HG03108 (cell line): ENCODE results near the gene VTI1A.

ENCODE experiments used
- ATAC-seq: cut with Tn5 transposase; IDR thresholded peaks from one replicate; pipeline ENCODE4 v1.9.1; 2021; ENCODE audit warnings: moderate library complexity; ENCODE audit not compliant: unreplicated experiment

The VTI1A gene

GRCh38 chr10:112821663-112822062 lies 374.6 kb downstream of the VTI1A start:
- no peak for ATAC-seq

- no peak for ATAC-seq
Observed at GRCh38 chr10:112823007-112823406, 376.0 kb downstream of the VTI1A start.

DNA sequence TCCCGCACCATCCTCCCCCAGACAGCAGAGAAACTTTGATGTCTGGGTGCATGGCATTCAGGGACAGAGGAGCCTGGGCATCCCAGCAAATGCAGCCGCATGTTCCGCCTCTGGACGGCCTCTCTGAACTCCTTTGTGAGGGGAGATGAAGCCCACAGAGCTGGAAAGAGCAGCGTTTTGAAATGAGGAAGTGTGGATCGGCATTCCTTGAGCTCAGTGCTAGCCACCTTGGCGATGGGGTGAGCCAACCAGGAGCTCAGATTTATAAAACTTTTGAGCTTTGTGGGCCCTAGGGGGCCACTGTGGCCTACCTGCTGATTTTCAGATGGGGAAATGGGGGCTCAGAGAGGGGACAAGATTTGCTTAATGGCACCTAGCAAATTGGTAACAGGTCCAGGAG lies 376.6 kb downstream of the VTI1A start:
- no peak for ATAC-seq

DNA sequence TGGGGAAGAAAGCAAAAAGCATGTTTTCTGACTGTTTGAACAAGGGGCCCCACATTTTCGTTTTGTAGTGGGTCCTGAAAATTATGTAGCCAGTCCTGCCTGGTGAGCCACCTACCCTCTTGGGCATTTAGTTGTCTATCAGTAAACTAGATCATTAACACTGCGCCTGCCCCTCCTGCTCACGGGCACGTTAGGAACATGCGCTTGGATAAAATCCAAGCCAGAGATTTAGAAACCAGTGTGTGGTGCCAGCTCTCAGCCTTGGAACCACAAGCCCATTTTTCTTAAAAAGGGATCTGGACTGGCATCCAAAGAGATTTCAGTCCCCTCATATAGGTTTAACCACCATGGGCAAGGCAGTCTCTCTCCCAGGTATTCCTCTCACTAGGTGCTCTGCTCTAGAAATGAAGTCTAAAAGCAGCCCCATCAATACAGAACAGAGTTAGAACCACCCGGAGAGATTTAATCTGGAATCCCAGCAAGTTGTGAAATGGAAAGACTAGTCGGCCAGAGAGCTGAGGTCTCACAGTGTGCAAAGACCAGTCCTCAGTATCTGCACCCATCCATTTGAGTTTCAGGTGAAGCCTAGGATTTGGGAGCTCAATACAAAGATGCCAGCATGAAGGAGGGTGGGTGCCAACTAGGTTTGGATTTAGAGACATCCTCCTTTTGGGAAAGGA lies 379.1 kb downstream of the VTI1A start:
- ATAC-seq: no peak

- no peak for ATAC-seq
Observed at GRCh38 chr10:112827086-112827485, 380.1 kb downstream of the VTI1A start.

- ATAC-seq: no peak
Observed at GRCh38 chr10:112827951-112828350, 380.9 kb downstream of the VTI1A start.

- no peak for ATAC-seq
Observed at GRCh38 chr10:112831859-112832258, 384.8 kb downstream of the VTI1A start.

GRCh38 chr10:112832361-112832878 lies 385.4 kb downstream of the VTI1A start:
- ATAC-seq: no peak

GRCh38 chr10:112832959-112833358 lies 385.9 kb downstream of the VTI1A start:
- ATAC-seq: no peak

DNA sequence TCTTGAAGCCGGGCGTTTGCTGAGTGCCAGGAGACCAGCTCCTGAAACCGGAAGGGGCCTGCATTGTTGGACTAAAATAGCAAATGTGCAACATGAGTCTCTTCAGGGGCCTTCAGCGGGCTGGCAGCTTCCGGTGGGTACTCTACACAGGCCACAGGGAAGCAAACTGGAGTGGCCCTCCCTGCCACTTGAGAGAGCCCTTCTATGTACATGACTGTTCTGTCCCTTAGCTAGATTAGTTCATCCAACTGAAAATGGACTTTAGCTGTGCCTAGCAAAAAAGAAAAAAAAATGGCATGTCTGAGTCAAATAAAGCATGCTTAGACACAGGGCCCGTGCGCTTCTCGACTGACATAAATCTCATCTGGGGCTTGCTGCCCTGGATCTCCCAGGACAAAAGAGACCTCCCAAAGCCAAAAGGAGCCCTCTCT lies 387.8 kb downstream of the VTI1A start:
- ATAC-seq: no peak

GRCh38 chr10:112835217-112835715 lies 388.3 kb downstream of the VTI1A start:
- ATAC-seq: no peak

- ATAC-seq: no peak
Observed at GRCh38 chr10:112835944-112836451, 389.0 kb downstream of the VTI1A start.

DNA sequence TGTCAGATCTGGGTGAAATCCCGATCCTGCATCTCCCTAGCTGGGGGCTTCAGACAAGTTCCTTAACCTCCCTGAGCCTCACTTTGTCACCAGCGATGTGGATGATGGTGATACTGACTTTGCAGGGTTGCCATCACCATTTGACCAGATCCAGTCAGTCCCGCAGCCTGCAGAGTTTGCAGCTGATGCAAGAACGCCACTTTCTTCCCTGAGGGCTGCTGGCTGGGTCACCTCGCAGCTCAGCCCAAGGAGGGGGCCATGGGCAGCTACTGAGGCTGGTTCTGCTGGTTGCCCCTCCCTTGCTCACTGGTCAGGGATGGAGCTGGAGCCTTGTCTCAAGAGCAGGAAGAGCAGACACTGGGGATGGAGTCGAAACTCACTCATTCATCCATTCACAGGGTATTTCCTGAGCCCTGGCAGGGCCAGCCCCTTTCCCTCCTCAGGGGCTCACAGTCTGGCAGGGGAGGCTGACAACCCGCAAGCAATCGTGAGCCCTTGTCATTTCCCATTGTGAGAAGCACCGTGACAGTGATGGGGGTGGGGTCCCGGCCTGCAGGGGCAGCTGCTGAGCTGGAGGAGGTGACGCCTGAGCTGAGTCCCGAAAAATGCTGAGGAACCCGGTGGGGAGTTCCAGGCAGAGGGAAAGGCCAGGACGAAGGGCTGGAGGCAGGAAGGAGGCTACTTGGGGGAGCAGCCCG lies 391.9 kb downstream of the VTI1A start:
- no peak for ATAC-seq

GRCh38 chr10:112839928-112840654 lies 393.1 kb downstream of the VTI1A start:
- no peak for ATAC-seq

- ATAC-seq: no peak
Observed at GRCh38 chr10:112841549-112841948, 394.5 kb downstream of the VTI1A start.

GRCh38 chr10:112842832-112843360 lies 395.9 kb downstream of the VTI1A start:
- ATAC-seq: peak; percentile 80

DNA sequence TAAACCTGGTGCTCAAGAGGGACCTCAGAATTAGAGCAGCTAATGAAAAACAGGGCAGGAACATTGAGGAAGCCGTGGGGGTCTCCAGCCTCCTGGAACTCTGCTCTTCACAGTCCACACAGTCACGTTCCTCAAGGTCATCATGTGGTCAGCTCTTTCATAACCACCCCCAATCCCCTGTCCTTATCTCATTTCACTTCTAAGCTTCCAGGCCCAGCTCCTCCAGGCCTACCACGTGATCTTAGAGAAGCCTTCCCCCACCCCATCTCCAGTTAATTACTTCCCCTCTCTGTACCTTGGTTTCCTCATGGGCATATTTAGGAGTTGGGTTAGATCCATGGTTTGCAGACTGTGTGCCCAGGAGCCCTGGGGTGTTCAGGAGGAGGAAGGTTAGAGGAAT lies 396.6 kb downstream of the VTI1A start:
- ATAC-seq: no peak

- no peak for ATAC-seq
Observed at GRCh38 chr10:112844681-112845544, 397.9 kb downstream of the VTI1A start.

GRCh38 chr10:112847778-112848177 lies 400.8 kb downstream of the VTI1A start:
- ATAC-seq: no peak

- ATAC-seq: no peak
Observed at GRCh38 chr10:112848228-112848627, 401.2 kb downstream of the VTI1A start.
